GM18511 (cell line): ENCODE measurements around the gene CALML6.
A peak's percentile ranks its signal among the peaks of the same experiment; 100 is the strongest.

ENCODE experiments used
- ATAC-seq: cut with Tn5 transposase; IDR thresholded peaks from one replicate; pipeline ENCODE4 v1.9.1; 2021; ENCODE audit warnings: mild to moderate bottlenecking, moderate library complexity; ENCODE audit not compliant: unreplicated experiment

Gene CALML6

GRCh38 chr1:1892079-1892762 is 22.8 kb upstream of the CALML6 start:
- no peak for ATAC-seq

GRCh38 chr1:1892763-1893120 is 22.3 kb upstream of the CALML6 start:
- ATAC-seq = no peak

GRCh38 chr1:1893291-1893985 is 21.6 kb upstream of the CALML6 start:
- no peak for ATAC-seq

- no peak for ATAC-seq
Observed at GRCh38 chr1:1893997-1894353, 21.1 kb upstream of the CALML6 start.

- no peak for ATAC-seq
Observed at GRCh38 chr1:1894354-1895059, 20.6 kb upstream of the CALML6 start.

GRCh38 chr1:1895060-1895418 is 20.0 kb upstream of the CALML6 start:
- no peak for ATAC-seq

- ATAC-seq = no peak
Observed at GRCh38 chr1:1895456-1896336, 19.4 kb upstream of the CALML6 start.

- no peak for ATAC-seq
Observed at GRCh38 chr1:1898246-1898933, 16.7 kb upstream of the CALML6 start.

- ATAC-seq = no peak
Observed at GRCh38 chr1:1899266-1899966, 15.6 kb upstream of the CALML6 start.

GRCh38 chr1:1899967-1900327 is 15.1 kb upstream of the CALML6 start:
- ATAC-seq = no peak

GRCh38 chr1:1900883-1901640 is 14.0 kb upstream of the CALML6 start:
- no peak for ATAC-seq

- ATAC-seq = no peak
Observed at GRCh38 chr1:1901641-1902294, 13.3 kb upstream of the CALML6 start.

GRCh38 chr1:1903224-1903623 is 11.8 kb upstream of the CALML6 start:
- no peak for ATAC-seq

GRCh38 chr1:1906185-1907097 is 8.6 kb upstream of the CALML6 start:
- ATAC-seq = no peak

- ATAC-seq = no peak
Observed at GRCh38 chr1:1907098-1907736, 7.8 kb upstream of the CALML6 start.

- peak; percentile 2 for ATAC-seq
Observed at GRCh38 chr1:1908506-1908791, 6.6 kb upstream of the CALML6 start.

- ATAC-seq = no peak
Observed at GRCh38 chr1:1910033-1910465, 5.0 kb upstream of the CALML6 start.
